GM21367 (cell line): Measurements from ENCODE around the gene ATOSB.

Source experiments
- ATAC-seq: cut with Tn5 transposase; IDR thresholded peaks from one replicate; pipeline ENCODE4 v1.9.1; 2021; ENCODE audit not compliant: unreplicated experiment

ATOSB gene

GRCh38 chr9:35054871-35055644 is 60.6 kb downstream of the ATOSB start:
- ATAC-seq: no peak

- ATAC-seq: no peak
These were observed 61.4 kb downstream of the ATOSB start for GRCh38 chr9:35054185-35054835.
